Gastrocnemius medialis (tissue), 4 donors: Measurements from ENCODE around the gene VAMP3. TPM values are rescaled to one million over a fixed set of nuclear protein-coding genes. Genes with fewer than 3 reads are reported as not detected.

Experiments used
- ATAC-seq, 2 donors: fragments of 150-250 bp; one replicate each; pipeline ENCODE4 v1.9.1; 2016
- DNase-seq, 2 donors: peaks; one replicate each; pipeline ENCODE4 v3.0.0-alpha.2; 2019
- H3K27ac ChIP-seq, 4 donors: fragments of 200-600 bp; sonication (generic); 1 replicate in 1 of 4; 2 replicates in 3 of 4; pipeline ENCODE4 v1.5.1; 2016 to 2018; ENCODE audit warnings: mild to moderate bottlenecking in 2 of 4, moderate library complexity in 1 of 4
- H3K27me3 ChIP-seq, 3 donors: fragments of 200-600 bp; sonication (generic) in 2 of 3; 1 replicate in 1 of 3; 2 replicates in 2 of 3; pipeline versions ENCODE4 v1.5.1 to v1.6.0; 2016 to 2019; ENCODE audit warnings: mild to moderate bottlenecking in 1 of 3, moderate library complexity in 1 of 3
- H3K36me3 ChIP-seq, 2 donors: fragments of 200-600 bp; sonication (generic) in 1 of 2; one replicate each; pipeline ENCODE4 v1.5.1; 2017 to 2018
- H3K4me1 ChIP-seq, 2 donors: fragments of 200-600 bp; sonication (generic) in 1 of 2; one replicate each; pipeline ENCODE4 v1.5.1; 2016 to 2017; ENCODE audit warnings: mild to moderate bottlenecking in 2 of 2
- H3K4me3 ChIP-seq, 4 donors: fragments of 200-600 bp; sonication (generic) in 3 of 4; 1 replicate in 1 of 4; 2 replicates in 3 of 4; pipeline ENCODE4 v1.5.1; 2016 to 2019; ENCODE audit warnings: mild to moderate bottlenecking in 2 of 4
- H3K9me3 ChIP-seq, 3 donors: fragments of 200-600 bp; sonication (generic) in 2 of 3; 1 replicate in 1 of 3; 2 replicates in 2 of 3; pipeline ENCODE4 v1.5.1; 2016 to 2019
- POLR2A ChIP-seq, 2 donors: fragments of 450-650 bp; IDR thresholded peaks; one replicate each; pipeline ENCODE4 v1.6.1; 2017; ENCODE audit warnings: antibody characterized with exemption in 2 of 2, mild to moderate bottlenecking in 2 of 2, moderate library complexity in 2 of 2
- in situ Hi-C, 4 donors: fragments of 200-750 bp; cut with MboI; loops; one replicate each; pipeline versions ENCODE4 v1.15.0 to v1.8.0; 2017; ENCODE audit warnings: low sequenced_read_pairs in 4 of 4
- intact Hi-C: fragments of 100-400 bp; cut with DNase I; formaldehyde crosslinking; loops from one replicate; pipeline ENCODE4 v1.15.1; 2023; ENCODE audit warnings: low total_unique reads
- total RNA-seq, 4 donors: library from RNA; depleted of rRNA; stranded (reverse); fragments of >200 nt; gene quantifications; one replicate each; pipeline versions ENCODE4 v1.1.0 to v1.2.3, GENCODE V29; 2016
- TF ChIP-seq, protein P1 (sequence below), 5 experiments: fragments of 450-650 bp in 3 of 5; fragments of 200-600 bp in 2 of 5; sonication (generic) in 2 of 5; IDR thresholded peaks in 4 of 5; conservative IDR thresholded peaks in 1 of 5; 1 replicate in 4 of 5; 2 replicates in 1 of 5; pipeline ENCODE4 v1.5.1; 2016 to 2019; ENCODE audit warnings: antibody characterized with exemption in 5 of 5, mild to moderate bottlenecking in 3 of 5, moderate library complexity in 3 of 5

VAMP3 gene
- total RNA-seq, 4 donors from 2014 or later = 63.7 to 71.2 (median 69.7) TPM

- H3K4me3 ChIP-seq = no peak overlapping the region
- TF ChIP-seq, protein P1, sequence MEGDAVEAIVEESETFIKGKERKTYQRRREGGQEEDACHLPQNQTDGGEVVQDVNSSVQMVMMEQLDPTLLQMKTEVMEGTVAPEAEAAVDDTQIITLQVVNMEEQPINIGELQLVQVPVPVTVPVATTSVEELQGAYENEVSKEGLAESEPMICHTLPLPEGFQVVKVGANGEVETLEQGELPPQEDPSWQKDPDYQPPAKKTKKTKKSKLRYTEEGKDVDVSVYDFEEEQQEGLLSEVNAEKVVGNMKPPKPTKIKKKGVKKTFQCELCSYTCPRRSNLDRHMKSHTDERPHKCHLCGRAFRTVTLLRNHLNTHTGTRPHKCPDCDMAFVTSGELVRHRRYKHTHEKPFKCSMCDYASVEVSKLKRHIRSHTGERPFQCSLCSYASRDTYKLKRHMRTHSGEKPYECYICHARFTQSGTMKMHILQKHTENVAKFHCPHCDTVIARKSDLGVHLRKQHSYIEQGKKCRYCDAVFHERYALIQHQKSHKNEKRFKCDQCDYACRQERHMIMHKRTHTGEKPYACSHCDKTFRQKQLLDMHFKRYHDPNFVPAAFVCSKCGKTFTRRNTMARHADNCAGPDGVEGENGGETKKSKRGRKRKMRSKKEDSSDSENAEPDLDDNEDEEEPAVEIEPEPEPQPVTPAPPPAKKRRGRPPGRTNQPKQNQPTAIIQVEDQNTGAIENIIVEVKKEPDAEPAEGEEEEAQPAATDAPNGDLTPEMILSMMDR (IDR thresholded peaks at IDR 0.05 in 4 of 5, conservative IDR thresholded peaks at IDR 0.05 in 1 of 5) = no peak
- ATAC-seq (no peak), DNase-seq (no peak)
- no peaks in the 10 kb centered on the region for H3K27me3 ChIP-seq
- intact Hi-C loops = no loop called here
- H3K27ac ChIP-seq = no peak overlapping the region
- no peaks in the 10 kb centered on the region for H3K36me3 ChIP-seq
- no peaks in the 10 kb centered on the region for H3K4me1 ChIP-seq
- no peaks in the 10 kb centered on the region for H3K9me3 ChIP-seq
- in situ Hi-C loops = no loop called here
Observed at GRCh38 chr1:7755448-7755847, 15.6 kb upstream of the VAMP3 start.

DNA sequence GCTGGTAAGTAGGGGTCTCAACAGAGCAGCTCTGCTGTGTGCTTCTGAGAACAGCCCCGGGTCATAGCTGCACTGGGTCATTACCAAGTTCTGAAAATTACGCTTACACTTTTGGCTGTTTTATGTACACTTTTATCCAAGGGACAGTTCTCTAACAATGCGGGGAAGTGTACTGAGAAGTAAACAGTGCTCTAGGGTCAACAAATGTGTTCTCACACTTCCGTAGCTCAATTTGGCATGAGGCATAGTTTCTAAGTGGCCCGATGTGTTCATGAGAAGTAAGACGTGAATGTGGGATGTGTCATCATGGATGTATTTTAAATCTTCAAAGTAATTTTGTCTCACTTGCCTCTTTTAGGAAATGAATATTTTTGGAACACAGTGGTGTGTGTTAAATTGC is 10.9 kb upstream of the VAMP3 start:
- Histone ChIP-seq H3K4me3 (no peak overlapping the region), H3K27me3 (no peaks in the 10 kb centered on the region), H3K9me3 (no peaks in the 10 kb centered on the region), H3K27ac (peak overlapping the region; percentile 12 to 50 (median 32)), H3K4me1 (no peaks in the 10 kb centered on the region), H3K36me3 (no peaks in the 10 kb centered on the region)
- TF ChIP-seq, protein P1 (IDR thresholded peaks at IDR 0.05 in 4 of 5, conservative IDR thresholded peaks at IDR 0.05 in 1 of 5) = no peak
- no peak for TF ChIP-seq POLR2A (IDR thresholded peaks at IDR 0.05)
- intact Hi-C loops (no loop called here), in situ Hi-C loops (no loop called here)
- DNase-seq (no peak), ATAC-seq (peak in 1 of 2 donors; percentile 39)

- ATAC-seq = no peak
- no peaks in the 10 kb centered on the region for H3K9me3 ChIP-seq
- no peak overlapping the region for H3K4me3 ChIP-seq
- H3K4me1 ChIP-seq = no peaks in the 10 kb centered on the region
- H3K27me3 ChIP-seq = no peaks in the 10 kb centered on the region
- in situ Hi-C loops (no loop called here), intact Hi-C loops (no loop called here)
- no peaks in the 10 kb centered on the region for H3K36me3 ChIP-seq
- TF ChIP-seq POLR2A (IDR thresholded peaks at IDR 0.05) = no peak
- TF ChIP-seq, protein P1 (IDR thresholded peaks at IDR 0.05 in 4 of 5, conservative IDR thresholded peaks at IDR 0.05 in 1 of 5) = no peak
- H3K27ac ChIP-seq = peak overlapping the region in 2 of 4 donors; percentile 29 to 47
- no peak for DNase-seq
Observed at GRCh38 chr1:7761103-7761502, 10.0 kb upstream of the VAMP3 start.

DNA sequence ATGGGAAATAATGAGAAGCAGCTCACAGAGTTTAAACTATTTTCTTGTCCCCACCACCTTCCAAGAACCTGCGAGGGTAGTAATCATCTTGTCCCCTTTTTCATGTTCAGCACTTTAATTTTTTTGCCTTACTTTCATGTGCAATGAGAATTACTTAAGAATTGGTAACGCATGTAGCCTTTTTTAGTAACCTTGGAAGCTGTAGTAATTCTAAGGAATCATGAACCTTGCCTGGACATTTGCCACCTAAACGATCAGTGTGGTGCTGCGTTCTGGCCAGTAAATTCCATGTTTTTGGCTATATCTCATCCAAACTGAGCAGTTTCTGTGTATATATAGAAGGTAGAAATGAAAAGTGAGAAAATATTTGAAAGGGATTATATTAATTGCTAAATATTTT is 3.9 kb upstream of the VAMP3 start:
- no peak for DNase-seq
- H3K27ac ChIP-seq = no peak overlapping the region
- in situ Hi-C loops = no loop called here
- H3K4me1 ChIP-seq = peaks cover 2 to 4% of the 10 kb centered on the region in 2 donors
- no peak overlapping the region for H3K4me3 ChIP-seq
- intact Hi-C loops = no loop called here
- ATAC-seq = no peak
- H3K36me3 ChIP-seq = no peaks in the 10 kb centered on the region
- H3K27me3 ChIP-seq = no peaks in the 10 kb centered on the region
- H3K9me3 ChIP-seq = no peaks in the 10 kb centered on the region
- TF ChIP-seq POLR2A (IDR thresholded peaks at IDR 0.05) = no peak
- TF ChIP-seq, protein P1 (IDR thresholded peaks at IDR 0.05 in 4 of 5, conservative IDR thresholded peaks at IDR 0.05 in 1 of 5) = no peak

DNA sequence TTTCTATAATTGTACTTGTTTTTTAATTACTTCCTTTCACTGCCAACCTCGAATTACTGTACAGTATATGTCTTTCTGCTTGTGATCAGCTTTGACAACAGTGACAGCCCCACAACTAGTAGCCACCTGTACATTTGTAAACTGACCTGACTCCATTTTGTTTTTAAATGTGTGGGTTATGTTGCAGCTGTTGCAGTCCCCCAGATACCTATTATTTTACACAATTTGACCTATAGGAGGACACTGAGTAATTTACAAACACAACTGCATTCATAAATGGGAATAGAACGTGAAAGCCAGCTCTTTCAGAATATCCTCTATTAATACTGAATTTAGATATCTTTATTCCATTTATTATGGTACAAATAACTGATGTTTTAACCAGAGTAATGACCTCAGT is 2.5 kb upstream of the VAMP3 start:
- H3K36me3 ChIP-seq = peaks cover 0 to 7% of the 10 kb centered on the region in 2 donors
- TF ChIP-seq, protein P1 (IDR thresholded peaks at IDR 0.05 in 4 of 5, conservative IDR thresholded peaks at IDR 0.05 in 1 of 5) = no peak
- TF ChIP-seq POLR2A (IDR thresholded peaks at IDR 0.05) = no peak
- in situ Hi-C loops (no loop called here), intact Hi-C loops (no loop called here)
- no peaks in the 10 kb centered on the region for H3K9me3 ChIP-seq
- no peaks in the 10 kb centered on the region for H3K27me3 ChIP-seq
- ATAC-seq (no peak), DNase-seq (no peak)
- no peak overlapping the region for H3K4me3 ChIP-seq
- H3K27ac ChIP-seq = no peak overlapping the region
- peaks cover 6 to 11% of the 10 kb centered on the region in 2 donors for H3K4me1 ChIP-seq
